ENCODE results near the gene ESPNL.

Gene ESPNL

DNA sequence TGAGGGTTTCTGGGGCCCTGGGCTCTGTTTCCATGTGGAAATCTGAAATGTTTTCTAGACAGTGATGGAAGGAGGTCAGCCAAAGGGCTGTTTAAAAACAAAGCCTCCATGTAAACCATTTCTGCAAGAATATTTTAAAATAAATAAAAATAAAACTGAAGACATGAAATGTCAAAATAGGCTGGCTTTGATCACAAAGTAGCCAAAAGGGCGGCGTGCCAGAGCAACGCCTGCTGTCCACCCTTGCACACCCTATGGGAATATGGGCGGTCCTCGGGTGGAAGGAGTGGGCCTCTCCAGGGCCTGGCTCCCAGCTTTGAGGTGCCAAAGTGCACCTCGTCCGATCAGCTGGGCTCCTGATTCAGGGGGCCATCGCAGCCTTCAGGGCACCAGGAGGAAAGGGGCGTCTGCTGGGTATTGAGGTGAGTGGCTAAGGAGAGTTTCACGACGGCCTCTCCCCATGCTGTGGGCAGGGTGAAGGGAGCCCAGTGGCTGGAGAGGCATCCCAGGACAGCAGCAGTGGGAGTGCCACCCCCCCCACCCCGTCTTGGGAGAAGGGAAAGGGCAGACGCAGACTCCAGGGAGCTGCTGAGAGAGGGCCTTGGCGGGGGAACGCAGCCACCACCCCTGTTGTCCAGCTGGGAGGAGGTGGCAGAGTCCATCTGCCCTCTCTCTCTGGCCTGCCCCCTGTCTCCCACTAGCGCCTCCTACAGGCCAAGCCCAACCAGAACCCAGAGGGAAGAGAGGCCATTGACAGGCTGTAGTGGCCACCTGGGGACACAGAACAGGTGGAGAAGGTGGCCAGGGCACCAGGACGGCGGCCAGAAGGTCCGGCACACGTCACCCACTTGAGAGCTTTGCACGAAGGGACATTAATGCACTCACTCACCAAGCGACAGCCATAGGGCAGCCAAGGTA, 52.9 kb downstream of the ESPNL start:
- no peak overlapping the region for H3K4me3 ChIP-seq (ENCODE audit: low read length)
- TF ChIP-seq, protein P1, sequence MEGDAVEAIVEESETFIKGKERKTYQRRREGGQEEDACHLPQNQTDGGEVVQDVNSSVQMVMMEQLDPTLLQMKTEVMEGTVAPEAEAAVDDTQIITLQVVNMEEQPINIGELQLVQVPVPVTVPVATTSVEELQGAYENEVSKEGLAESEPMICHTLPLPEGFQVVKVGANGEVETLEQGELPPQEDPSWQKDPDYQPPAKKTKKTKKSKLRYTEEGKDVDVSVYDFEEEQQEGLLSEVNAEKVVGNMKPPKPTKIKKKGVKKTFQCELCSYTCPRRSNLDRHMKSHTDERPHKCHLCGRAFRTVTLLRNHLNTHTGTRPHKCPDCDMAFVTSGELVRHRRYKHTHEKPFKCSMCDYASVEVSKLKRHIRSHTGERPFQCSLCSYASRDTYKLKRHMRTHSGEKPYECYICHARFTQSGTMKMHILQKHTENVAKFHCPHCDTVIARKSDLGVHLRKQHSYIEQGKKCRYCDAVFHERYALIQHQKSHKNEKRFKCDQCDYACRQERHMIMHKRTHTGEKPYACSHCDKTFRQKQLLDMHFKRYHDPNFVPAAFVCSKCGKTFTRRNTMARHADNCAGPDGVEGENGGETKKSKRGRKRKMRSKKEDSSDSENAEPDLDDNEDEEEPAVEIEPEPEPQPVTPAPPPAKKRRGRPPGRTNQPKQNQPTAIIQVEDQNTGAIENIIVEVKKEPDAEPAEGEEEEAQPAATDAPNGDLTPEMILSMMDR (conservative IDR thresholded peaks at IDR 0.05; ENCODE audit: low read depth, low read length): peak; percentile 32
- no peak for DNase-seq (ENCODE audit: low read depth)

- no peak for DNase-seq (ENCODE audit: low read depth)
- TF ChIP-seq, protein P1 (conservative IDR thresholded peaks at IDR 0.05; ENCODE audit: low read depth, low read length): no peak
- no peak overlapping the region for H3K4me3 ChIP-seq (ENCODE audit: low read length)
These were observed 54.4 kb downstream of the ESPNL start for GRCh38 chr2:238154570-238154969.

- no peak overlapping the region for H3K4me3 ChIP-seq (ENCODE audit: low read length)
- TF ChIP-seq, protein P1 (conservative IDR thresholded peaks at IDR 0.05; ENCODE audit: low read depth, low read length): no peak
- DNase-seq (ENCODE audit: low read depth): peak; percentile 53
These were observed 55.1 kb downstream of the ESPNL start for GRCh38 chr2:238155051-238155760.

DNA sequence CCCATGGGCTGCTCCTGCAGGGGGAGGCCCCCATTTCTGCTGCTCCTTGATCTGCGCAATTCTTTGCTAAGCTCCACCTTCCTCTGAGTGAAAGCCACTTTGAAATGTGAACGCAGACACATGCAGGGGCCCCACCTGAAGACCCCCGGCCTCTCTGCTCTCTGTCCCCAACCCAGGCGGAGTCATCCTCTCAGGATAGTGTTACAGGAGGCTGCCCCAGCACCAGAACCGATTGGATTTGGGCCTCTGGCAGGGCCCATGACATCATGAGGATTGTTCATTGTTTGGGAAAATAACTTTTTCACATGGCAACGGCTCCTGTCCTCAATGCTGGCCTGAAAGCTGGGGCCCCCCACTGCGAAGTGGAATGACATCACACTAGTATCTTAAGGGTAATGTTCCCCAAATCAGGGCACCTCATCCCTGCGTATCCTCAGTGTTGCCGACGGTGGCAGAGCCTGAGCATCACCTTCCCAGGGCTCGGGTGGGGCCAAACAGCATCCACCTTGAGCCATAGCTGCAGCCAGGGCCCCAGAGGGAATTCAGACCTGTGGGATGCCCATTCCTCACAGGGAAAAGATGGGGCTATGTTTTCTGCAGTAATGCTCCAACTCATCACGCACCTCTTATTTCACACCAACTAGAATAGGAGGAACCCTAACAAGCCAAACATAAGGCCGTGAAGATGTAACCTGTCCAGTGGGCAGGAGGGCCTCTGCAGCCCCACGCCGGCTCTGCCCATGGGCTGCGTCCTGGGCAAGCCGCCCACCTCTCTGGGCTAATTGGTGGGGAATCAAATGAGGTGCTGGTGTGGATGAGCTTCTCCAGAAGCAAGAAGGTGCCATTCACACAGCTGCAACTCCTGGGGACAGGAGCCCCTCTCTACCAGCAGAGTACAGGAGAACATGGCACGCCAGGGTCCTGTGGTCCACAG, 55.9 kb downstream of the ESPNL start:
- DNase-seq (ENCODE audit: low read depth): no peak
- TF ChIP-seq, protein P1 (conservative IDR thresholded peaks at IDR 0.05; ENCODE audit: low read depth, low read length): no peak
- H3K4me3 ChIP-seq (ENCODE audit: low read length): no peak overlapping the region

DNA sequence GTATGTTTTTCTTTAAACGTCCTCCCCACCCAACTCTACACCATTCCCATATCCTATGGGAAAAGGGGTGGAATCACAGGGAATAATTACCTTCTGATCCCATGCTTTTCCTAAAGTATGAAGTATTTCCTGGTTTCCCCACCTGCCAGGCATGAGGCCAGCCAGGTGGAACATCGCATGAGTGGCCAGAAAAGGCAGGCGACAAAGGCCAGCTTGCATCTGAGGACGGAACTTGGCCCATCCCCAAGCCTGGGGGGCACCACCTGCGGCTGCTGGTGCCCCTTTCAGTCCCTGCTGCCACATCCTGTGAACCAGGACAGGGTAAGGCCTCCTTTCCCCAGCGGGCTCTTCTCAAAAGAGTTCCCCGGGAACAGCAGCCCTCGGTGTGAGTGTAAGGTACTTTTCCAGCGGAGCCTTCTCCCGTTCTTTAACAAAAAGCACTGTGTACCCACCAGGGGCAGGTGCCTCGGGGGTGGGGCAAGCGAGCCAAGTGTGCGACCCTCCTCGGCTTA, 57.4 kb downstream of the ESPNL start:
- no peak overlapping the region for H3K4me3 ChIP-seq (ENCODE audit: low read length)
- TF ChIP-seq, protein P1 (conservative IDR thresholded peaks at IDR 0.05; ENCODE audit: low read depth, low read length): no peak
- no peak for DNase-seq (ENCODE audit: low read depth)

DNA sequence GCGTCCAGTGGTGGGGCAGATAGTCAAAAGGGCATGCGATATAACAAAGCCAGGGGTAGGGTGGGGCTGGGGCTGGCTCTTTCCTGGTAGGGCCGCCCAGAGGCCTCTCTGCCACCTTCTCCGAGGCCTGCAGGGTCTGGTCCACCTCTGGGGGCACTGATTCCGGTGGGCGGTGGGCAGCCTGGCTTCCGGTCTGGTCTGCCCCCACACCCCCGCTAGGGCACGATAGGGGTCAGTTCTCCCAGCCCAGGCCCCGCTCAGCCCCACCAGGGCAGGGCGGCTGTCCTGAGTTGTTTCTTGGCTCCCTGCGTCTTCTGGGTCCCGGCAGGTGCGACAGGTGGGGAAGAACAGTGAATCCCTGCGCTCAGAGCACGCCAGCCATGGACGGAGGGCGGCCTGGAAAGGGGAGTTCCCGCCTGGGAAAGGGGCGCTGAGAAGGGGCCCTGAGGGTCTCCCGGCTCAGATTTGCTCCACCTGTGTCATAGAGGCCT, 57.9 kb downstream of the ESPNL start:
- TF ChIP-seq, protein P1 (conservative IDR thresholded peaks at IDR 0.05; ENCODE audit: low read depth, low read length): no peak
- DNase-seq (ENCODE audit: low read depth): no peak
- H3K4me3 ChIP-seq (ENCODE audit: low read length): no peak overlapping the region
